ENCODE measurements around the gene ERN1. TPM values are rescaled to one million over a fixed set of nuclear protein-coding genes. Genes with fewer than 3 reads are reported as not detected.
"Not testable (repeated sequence)": the region's sequence is repeated elsewhere in the genome, so short reads cannot be mapped to it uniquely, and the experiment has no call there.

ERN1 gene
- total RNA-seq, 1 donor from 2014 or later, result 14.9 TPM

DNA sequence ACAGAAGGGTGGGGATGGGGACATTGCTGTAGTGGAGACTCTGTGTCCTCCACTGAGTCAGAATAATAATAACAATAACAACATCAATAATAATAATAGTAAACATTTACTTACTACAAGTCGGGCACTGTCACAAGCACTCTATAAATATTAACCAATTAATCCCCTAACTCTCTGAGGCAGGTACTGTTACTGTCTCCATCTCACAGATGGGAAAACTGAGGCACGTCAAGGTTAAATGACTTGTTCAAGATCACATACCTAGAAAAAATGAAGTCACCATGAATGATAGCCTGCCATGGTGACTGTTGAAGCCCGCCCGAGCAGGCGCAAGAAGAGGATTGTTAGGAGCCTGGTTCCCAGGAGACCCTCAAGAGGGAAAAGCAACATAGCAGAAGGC, 121.6 kb downstream of the ERN1 start:
- no peak overlapping the region for H3K27ac Mint-ChIP-seq (ENCODE audit: unreplicated experiment)
- H3K36me3 Mint-ChIP-seq (ENCODE audit: low read depth), result no peaks in the 10 kb centered on the region
- DNase-seq (ENCODE audit: low spot score), result no peak
- peaks cover 5% of the 10 kb centered on the region for H3K27me3 Mint-ChIP-seq (ENCODE audit: low read depth)
- TF ChIP-seq, protein P1, sequence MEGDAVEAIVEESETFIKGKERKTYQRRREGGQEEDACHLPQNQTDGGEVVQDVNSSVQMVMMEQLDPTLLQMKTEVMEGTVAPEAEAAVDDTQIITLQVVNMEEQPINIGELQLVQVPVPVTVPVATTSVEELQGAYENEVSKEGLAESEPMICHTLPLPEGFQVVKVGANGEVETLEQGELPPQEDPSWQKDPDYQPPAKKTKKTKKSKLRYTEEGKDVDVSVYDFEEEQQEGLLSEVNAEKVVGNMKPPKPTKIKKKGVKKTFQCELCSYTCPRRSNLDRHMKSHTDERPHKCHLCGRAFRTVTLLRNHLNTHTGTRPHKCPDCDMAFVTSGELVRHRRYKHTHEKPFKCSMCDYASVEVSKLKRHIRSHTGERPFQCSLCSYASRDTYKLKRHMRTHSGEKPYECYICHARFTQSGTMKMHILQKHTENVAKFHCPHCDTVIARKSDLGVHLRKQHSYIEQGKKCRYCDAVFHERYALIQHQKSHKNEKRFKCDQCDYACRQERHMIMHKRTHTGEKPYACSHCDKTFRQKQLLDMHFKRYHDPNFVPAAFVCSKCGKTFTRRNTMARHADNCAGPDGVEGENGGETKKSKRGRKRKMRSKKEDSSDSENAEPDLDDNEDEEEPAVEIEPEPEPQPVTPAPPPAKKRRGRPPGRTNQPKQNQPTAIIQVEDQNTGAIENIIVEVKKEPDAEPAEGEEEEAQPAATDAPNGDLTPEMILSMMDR (IDR thresholded peaks at IDR 0.05), result no peak
- peaks cover 9% of the 10 kb centered on the region for H3K4me1 Mint-ChIP-seq (ENCODE audit: low read depth)
- no peaks in the 10 kb centered on the region for H3K9me3 Mint-ChIP-seq (ENCODE audit: low read depth)
- no peak overlapping the region for H3K4me3 Mint-ChIP-seq (ENCODE audit: unreplicated experiment)

DNA sequence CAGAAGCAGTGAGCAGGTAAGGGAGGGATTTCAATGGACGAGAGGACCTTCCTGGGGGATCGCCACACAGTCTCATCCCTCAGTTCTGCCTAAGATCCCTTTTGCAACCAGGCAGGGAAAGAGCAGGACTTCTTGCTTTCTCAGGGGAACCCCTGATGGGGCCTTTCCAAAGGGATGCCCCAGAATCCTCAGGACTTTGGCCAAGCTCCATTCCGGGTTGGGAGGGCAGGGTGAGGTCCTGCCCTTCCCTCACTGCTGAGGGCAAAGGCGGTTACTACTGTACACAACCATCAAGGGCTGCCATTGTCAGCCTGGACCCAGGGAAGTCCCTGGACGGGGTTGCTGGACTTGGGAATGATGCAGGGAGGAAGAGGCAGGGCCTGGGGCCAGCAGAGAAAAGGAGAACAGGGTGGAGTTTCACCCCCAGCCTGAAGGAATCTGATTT, 122.1 kb downstream of the ERN1 start:
- Mint-ChIP-seq H3K9me3 (ENCODE audit: low read depth) (no peaks in the 10 kb centered on the region), H3K27ac (ENCODE audit: unreplicated experiment) (no peak overlapping the region), H3K4me3 (ENCODE audit: unreplicated experiment) (no peak overlapping the region), H3K4me1 (ENCODE audit: low read depth) (peaks cover 9% of the 10 kb centered on the region), H3K27me3 (ENCODE audit: low read depth) (peaks cover 5% of the 10 kb centered on the region), H3K36me3 (ENCODE audit: low read depth) (no peaks in the 10 kb centered on the region)
- TF ChIP-seq, protein P1 (IDR thresholded peaks at IDR 0.05), result no peak
- DNase-seq (ENCODE audit: low spot score), result no peak

DNA sequence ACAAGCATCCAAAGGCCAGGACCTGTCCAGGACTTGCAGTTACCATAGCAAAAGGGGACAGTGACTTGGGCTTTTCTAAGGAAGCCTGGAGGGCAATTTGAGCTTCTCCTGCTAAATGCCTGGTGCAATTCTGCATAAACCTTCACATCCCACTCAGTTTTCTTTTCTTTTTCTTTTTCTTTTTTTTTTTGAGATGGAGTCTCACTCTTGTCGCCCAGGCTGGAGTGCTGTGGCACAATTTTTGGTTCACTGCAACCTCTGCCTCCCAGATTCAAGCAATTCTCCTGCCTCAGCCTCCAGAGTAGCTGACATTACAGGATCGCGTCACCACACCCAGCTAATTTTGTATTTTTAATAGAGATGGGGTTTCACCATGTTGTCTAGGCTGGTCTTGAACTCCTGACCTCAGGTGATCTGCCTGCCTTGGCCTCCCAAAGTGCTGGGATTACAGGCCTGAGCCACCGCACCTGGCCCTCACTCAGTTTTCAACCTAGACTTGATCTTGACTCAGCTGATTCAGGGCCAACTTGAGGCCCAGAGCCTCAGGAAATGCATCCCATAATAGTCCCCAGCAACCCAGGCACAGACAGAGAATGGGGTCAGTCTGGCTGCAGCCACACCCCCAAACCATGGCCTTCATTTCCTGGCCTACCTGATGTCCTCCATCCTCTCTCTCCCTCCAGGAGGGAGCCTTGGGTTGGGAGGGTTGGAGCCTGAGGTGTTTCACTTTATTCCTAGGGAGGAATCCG, 122.7 kb downstream of the ERN1 start:
- not testable (repeated sequence) for H3K9me3 Mint-ChIP-seq (ENCODE audit: low read depth); H3K4me1 Mint-ChIP-seq (ENCODE audit: low read depth); H3K27me3 Mint-ChIP-seq (ENCODE audit: low read depth); H3K4me3 Mint-ChIP-seq (ENCODE audit: unreplicated experiment); H3K36me3 Mint-ChIP-seq (ENCODE audit: low read depth); DNase-seq (ENCODE audit: low spot score); H3K27ac Mint-ChIP-seq (ENCODE audit: unreplicated experiment)

DNA sequence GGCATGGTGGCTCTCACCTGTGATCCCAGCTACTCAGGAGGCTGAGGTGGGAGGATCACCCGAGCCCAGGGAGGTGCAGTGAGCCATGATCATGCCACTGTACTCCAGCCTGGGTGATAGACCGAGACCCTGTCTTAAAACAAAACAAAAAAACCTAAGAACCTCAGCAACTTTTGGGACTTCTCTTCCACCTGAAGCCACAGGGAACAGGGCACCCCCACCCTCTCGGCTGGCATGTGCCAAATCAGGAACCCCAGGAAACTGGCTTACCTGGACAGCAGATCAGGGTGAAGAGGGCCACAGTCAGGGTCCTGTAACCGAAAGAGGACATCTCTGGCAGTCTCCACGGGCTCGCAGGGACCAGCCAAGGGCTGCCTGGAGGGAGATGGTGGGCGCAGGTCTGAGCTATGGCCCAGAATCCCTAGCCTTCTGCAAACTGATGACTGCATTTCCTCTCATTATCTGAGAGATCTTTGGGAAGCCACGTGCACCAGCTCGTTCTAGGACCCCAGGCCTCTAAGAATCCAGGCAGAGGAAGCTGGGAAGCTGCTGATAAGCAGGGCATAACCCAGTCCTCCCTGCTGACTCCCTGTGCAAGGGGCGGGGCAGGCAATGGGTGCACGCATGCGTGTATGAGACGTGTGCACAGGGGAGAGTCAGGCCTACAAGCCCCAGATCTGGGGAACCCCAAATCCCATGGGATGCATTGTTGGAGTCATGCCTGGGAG, 123.4 kb downstream of the ERN1 start:
- Mint-ChIP-seq H3K36me3 (ENCODE audit: low read depth) (no peaks in the 10 kb centered on the region), H3K4me1 (ENCODE audit: low read depth) (peaks cover 9% of the 10 kb centered on the region), H3K4me3 (ENCODE audit: unreplicated experiment) (no peak overlapping the region), H3K9me3 (ENCODE audit: low read depth) (no peaks in the 10 kb centered on the region), H3K27me3 (ENCODE audit: low read depth) (peaks cover 2% of the 10 kb centered on the region), H3K27ac (ENCODE audit: unreplicated experiment) (no peak overlapping the region)
- TF ChIP-seq, protein P1 (IDR thresholded peaks at IDR 0.05), result no peak
- DNase-seq (ENCODE audit: low spot score), result no peak

DNA sequence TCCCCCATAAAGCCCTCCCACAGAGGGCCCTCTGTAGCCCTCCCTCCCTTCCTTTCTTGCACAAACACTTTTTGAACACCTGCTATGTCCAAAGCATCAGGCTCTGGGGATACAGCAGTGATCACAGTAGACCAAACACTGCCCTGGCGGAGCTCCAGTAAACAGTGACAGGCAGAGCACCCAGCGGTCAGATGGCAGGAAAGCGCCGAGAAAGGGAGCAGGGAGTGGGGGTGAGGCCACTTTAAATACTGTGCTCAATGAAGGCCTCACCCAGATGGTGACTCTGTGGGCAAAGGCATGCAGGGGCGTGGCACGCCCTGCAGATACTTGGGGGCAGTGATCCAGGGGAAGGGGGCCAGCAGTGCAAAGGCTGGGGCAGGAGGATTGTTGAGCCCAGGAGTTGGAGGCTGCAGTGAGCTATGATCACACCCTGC, 124.2 kb downstream of the ERN1 start:
- no peaks in the 10 kb centered on the region for H3K36me3 Mint-ChIP-seq (ENCODE audit: low read depth)
- no peaks in the 10 kb centered on the region for H3K9me3 Mint-ChIP-seq (ENCODE audit: low read depth)
- no peak overlapping the region for H3K27ac Mint-ChIP-seq (ENCODE audit: unreplicated experiment)
- H3K4me3 Mint-ChIP-seq (ENCODE audit: unreplicated experiment), result no peak overlapping the region
- TF ChIP-seq, protein P1 (IDR thresholded peaks at IDR 0.05), result no peak
- no peak for DNase-seq (ENCODE audit: low spot score)
- H3K27me3 Mint-ChIP-seq (ENCODE audit: low read depth), result peaks cover 2% of the 10 kb centered on the region
- peaks cover 9% of the 10 kb centered on the region for H3K4me1 Mint-ChIP-seq (ENCODE audit: low read depth)
